NB4 (cell line): Measurements from ENCODE around the gene DHRS3.

ENCODE experiments used
- DNase-seq: peaks from one replicate; pipeline ENCODE4 v3.0.0; 2010; ENCODE audit warnings: low read depth
- H3K4me3 ChIP-seq: one replicate; pipeline ENCODE4 v1.5.1; 2011; ENCODE audit warnings: mild to moderate bottlenecking, low read depth, low read length, moderate library complexity
- MYC ChIP-seq: IDR thresholded peaks from 2 replicates; pipeline ENCODE4 v1.6.1; 2011; ENCODE audit warnings: low read depth, low read length
- POLR2A ChIP-seq: IDR thresholded peaks from 2 replicates; pipeline ENCODE4 v1.6.1; 2011; ENCODE audit warnings: mild to moderate bottlenecking; ENCODE audit not compliant: insufficient read length; ENCODE audit errors: extremely low read depth
- TF ChIP-seq, protein P1 (sequence below): IDR thresholded peaks from one replicate; pipeline ENCODE4 v1.5.1; 2012; ENCODE audit warnings: low read depth, low read length
- TF ChIP-seq, protein P2 (sequence below): IDR thresholded peaks from 2 replicates; pipeline ENCODE4 v1.6.1; 2011; ENCODE audit warnings: low read depth, low read length

The DHRS3 gene

DNA sequence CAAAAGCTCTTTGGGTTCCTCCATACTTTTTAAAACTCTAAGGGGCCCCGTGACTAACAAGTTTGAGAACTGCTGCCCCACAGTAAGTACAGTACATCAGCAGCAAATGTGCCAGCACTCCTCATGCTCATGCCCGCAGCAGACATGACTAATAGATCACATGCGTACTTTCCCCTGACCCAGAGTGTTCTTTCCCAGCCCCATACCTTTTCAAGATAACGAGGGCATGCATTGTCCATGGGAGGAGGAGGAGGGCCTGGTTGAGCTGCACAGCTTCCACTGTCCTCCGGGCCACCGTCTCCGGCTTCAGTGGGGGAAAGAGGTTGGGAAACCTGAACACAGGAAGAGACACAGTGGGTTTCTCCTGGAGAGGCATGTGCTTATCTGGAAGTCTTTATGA is 45.5 kb downstream of the DHRS3 start:
- DNase-seq = no peak
- H3K4me3 ChIP-seq = no peak overlapping the region
- TF ChIP-seq MYC (no peak), POLR2A (no peak)
- TF ChIP-seq, protein P1, sequence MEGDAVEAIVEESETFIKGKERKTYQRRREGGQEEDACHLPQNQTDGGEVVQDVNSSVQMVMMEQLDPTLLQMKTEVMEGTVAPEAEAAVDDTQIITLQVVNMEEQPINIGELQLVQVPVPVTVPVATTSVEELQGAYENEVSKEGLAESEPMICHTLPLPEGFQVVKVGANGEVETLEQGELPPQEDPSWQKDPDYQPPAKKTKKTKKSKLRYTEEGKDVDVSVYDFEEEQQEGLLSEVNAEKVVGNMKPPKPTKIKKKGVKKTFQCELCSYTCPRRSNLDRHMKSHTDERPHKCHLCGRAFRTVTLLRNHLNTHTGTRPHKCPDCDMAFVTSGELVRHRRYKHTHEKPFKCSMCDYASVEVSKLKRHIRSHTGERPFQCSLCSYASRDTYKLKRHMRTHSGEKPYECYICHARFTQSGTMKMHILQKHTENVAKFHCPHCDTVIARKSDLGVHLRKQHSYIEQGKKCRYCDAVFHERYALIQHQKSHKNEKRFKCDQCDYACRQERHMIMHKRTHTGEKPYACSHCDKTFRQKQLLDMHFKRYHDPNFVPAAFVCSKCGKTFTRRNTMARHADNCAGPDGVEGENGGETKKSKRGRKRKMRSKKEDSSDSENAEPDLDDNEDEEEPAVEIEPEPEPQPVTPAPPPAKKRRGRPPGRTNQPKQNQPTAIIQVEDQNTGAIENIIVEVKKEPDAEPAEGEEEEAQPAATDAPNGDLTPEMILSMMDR = no peak
- TF ChIP-seq, protein P2, sequence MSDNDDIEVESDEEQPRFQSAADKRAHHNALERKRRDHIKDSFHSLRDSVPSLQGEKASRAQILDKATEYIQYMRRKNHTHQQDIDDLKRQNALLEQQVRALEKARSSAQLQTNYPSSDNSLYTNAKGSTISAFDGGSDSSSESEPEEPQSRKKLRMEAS = no peak

DNA sequence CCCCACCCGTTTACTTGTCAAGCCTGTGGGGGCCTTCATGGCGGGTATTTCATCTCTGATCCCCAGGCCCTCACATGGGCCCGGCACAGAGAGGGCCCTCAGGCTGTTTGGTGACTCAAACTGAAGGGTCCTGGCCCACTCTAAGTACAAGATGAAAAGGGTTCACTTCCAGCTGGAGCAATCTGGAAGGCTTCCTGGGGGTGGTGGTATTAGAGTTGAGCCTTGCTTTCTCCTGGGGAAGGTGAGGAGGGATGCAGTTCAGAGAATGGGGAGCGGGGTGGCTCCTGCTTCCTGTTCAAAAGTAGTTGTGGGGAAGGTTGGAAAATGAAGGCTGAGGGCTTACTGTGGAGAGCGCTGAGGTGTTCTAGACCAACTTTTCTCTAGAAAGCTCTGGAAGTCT is 47.7 kb downstream of the DHRS3 start:
- DNase-seq = no peak
- TF ChIP-seq POLR2A (no peak), MYC (no peak)
- TF ChIP-seq, protein P2 = no peak
- TF ChIP-seq, protein P1 = no peak
- H3K4me3 ChIP-seq = no peak overlapping the region

DNA sequence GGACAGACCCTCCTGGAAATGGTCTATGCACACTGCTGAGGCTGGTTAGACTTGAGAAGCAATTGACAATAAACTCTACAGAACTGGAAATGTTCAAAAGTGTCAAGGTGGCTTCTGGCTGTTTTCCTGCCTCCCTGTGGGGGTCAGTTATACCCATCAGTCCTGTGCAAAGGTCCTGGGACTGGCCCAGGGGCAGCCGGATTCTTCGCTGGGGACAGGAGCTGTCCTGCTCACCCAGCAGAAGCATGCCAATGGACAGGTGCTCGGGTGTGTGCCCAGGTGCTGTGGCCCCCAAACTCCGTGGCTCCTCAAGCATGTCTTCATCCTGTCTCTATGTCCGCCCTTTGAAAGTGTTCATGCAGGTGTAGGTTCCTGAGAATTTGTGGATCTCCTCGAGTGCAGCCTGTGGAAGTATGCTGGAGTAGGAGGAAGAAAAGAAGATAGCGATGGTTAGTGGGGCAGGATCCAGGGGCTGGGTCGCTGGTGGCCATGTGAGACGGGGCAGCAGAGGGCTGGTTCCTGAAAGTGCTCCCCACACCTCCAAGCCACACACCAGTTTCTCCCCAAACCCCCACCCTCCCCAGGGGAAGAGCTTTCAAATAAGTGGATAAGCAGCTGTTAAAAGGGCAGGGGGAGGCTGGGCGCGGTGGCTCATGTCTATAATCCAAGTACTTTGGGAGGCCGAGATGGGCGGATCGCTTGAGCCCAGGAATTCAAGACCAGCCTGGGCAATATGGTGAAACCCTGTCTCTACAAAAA is 49.8 kb downstream of the DHRS3 start:
- no peak for DNase-seq
- TF ChIP-seq, protein P1 = no peak
- TF ChIP-seq, protein P2 = no peak
- TF ChIP-seq POLR2A (no peak), MYC (no peak)
- no peak overlapping the region for H3K4me3 ChIP-seq

DNA sequence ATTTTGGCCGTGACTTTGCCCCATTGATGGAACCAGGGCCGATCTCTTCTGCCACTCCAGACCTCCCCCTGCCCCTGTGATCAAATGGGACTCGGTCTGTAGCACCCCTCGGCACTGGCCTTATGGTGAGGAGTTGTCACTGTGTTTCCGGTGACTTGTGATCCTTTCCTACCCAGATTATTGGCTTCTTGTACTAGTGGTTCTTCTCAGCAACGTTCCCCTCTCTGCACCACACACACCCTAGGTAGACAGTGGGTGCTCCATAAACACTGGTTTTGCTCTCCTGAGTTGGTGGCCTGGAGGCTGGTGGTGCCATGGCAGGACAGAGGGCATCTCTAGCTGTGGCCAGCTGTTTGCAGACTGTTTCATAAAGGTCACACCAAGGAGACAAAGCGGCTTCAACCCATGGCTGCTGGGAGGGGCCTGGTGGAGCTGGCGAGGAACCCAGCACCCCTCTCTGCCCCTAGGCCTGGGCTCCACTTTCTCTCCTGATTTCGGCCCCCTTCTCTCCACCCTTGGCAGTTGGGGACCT is 50.7 kb downstream of the DHRS3 start:
- TF ChIP-seq, protein P1 = no peak
- TF ChIP-seq POLR2A = no peak
- no peak for TF ChIP-seq MYC
- TF ChIP-seq, protein P2 = no peak
- no peak for DNase-seq
- H3K4me3 ChIP-seq = no peak overlapping the region

DNA sequence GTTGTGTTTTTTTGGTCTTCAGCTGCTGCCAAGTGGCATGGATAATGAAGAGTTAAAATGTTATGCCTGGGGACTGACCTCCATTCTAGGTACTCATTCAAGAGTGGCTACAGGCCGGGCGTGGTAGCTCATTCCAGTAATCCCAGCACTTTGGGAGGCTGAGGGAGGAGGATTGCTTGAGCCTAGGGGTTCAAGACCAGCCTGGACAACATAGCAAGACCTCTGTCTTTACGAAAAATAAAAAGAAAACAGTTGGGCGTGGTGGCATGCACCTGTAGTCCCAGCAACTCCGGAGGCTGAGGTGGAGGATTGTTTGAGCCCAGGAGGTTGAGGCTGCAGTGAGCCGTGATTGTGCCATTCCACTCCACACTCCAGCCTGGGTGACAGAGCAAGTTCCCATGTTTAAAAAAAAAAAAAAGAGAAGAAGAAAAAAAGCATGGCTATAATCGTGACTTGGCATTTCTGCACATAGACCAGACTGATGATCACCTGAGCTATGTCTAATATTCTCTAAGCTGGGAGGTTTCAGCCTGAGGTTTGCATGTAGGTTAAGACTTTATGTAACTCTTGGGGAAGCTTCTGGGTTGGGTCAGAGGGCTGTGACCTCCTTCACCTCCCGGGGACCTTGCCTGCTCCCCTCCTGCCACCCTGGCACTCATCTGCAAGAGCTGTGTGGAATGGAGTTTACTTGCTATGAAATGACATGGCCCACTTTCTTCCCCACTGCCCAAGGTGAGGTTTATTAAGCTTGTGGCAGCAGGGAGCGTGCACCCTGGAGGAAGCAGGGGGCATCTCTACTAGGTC is 51.3 kb downstream of the DHRS3 start:
- TF ChIP-seq POLR2A = no peak
- TF ChIP-seq MYC = no peak
- TF ChIP-seq, protein P1 = no peak
- TF ChIP-seq, protein P2 = no peak
- no peak overlapping the region for H3K4me3 ChIP-seq
- DNase-seq = no peak
